Measurements from ENCODE around the gene GAS2L1. TPM values are rescaled to one million over a fixed set of nuclear protein-coding genes. Genes with fewer than 3 reads are reported as not detected.

The GAS2L1 gene
- total and polyA plus RNA-seq, 2 experiments from 2014 or later = 5.2 to 9.5 TPM

- H3K36me3 ChIP-seq (ENCODE audit: insufficient read depth) = peaks cover 34% of the 10 kb centered on the region
- peaks cover 79% of the 10 kb centered on the region for H3K36me3 Mint-ChIP-seq (ENCODE audit: low read depth)
- peak overlapping the region; percentile 100 for H3K27ac Mint-ChIP-seq
- H2AFZ ChIP-seq = no peak overlapping the region
- DNase-seq (ENCODE audit: low spot score) (peak; percentile 48), ATAC-seq (peak; percentile 55)
- H3K4me1 Mint-ChIP-seq = peaks cover 40% of the 10 kb centered on the region
- peaks cover 46% of the 10 kb centered on the region for H4K20me1 ChIP-seq (replicated peaks; ENCODE audit: insufficient read depth)
- peak overlapping the region; percentile 100 for H3K4me2 ChIP-seq
- peaks cover 5% of the 10 kb centered on the region for H3F3A ChIP-seq (replicated peaks; ENCODE audit: low read depth)
- no peaks in the 10 kb centered on the region for H3K9me2 ChIP-seq (ENCODE audit: insufficient read depth)
- H3K27me3 Mint-ChIP-seq (ENCODE audit: insufficient read depth, low read depth, poor library complexity) = peaks cover 19% of the 10 kb centered on the region
- peak overlapping the region; percentile 92 for H3K4me3 Mint-ChIP-seq
- H3K27ac ChIP-seq (ENCODE audit: low read depth) = peak overlapping the region; percentile 100
- H3K27me3 ChIP-seq (ENCODE audit: insufficient read depth) = no peaks in the 10 kb centered on the region
- peak overlapping the region; percentile 99 for H3K4me3 ChIP-seq
- TF ChIP-seq ETS1 (IDR thresholded peaks at IDR 0.05) (no peak), CREB1 (CRISPR knock-in tag; IDR thresholded peaks at IDR 0.05; ENCODE audit: low read depth) (no peak), REST (IDR thresholded peaks at IDR 0.05; ENCODE audit: unreplicated experiment) (no peak), STAT1 (IDR thresholded peaks at IDR 0.05; ENCODE audit: unreplicated experiment) (no peak), CTCF (conservative IDR thresholded peaks at IDR 0.05; ENCODE audit: low read depth in 2 of 2) (no peak), NANOG (IDR thresholded peaks at IDR 0.05; ENCODE audit: borderline replicate concordance) (no peak), ZNF462 (CRISPR knock-in tag; IDR thresholded peaks at IDR 0.05) (no peak)
- peaks cover 34% of the 10 kb centered on the region for H3K4me1 ChIP-seq (ENCODE audit: insufficient read depth)
- no peaks in the 10 kb centered on the region for H3K9me3 Mint-ChIP-seq
- H3K79me2 ChIP-seq (replicated peaks; ENCODE audit: insufficient read depth) = peaks cover 77% of the 10 kb centered on the region
These were observed 37.8 kb upstream of the GAS2L1 start for GRCh38 chr22:29268511-29269229.

Data from GM23338 (cell line).